Sigmoid colon (tissue), 7 donors: ENCODE results near the gene VASH2. TPM values are rescaled to one million over a fixed set of nuclear protein-coding genes. Genes with fewer than 3 reads are reported as not detected.

ENCODE experiments used
- DNase-seq: peaks from one replicate; pipeline ENCODE4 v3.0.0-alpha.2; 2019
- H3K27ac ChIP-seq, 4 donors: fragments of 200-600 bp; sonication (generic); one replicate each; pipeline ENCODE4 v1.5.1; 2016 to 2019; ENCODE audit warnings: mild to moderate bottlenecking in 1 of 4
- H3K27me3 ChIP-seq, 3 donors: fragments of 200-600 bp; sonication (generic); one replicate each; pipeline ENCODE4 v1.5.1; 2019; ENCODE audit warnings: mild to moderate bottlenecking in 1 of 3
- H3K36me3 ChIP-seq, 4 donors: fragments of 200-600 bp; sonication (generic); one replicate each; pipeline ENCODE4 v1.5.1; 2016 to 2019
- H3K4me1 ChIP-seq, 4 donors: fragments of 200-600 bp; sonication (generic); one replicate each; pipeline ENCODE4 v1.5.1; 2017 to 2019
- H3K4me3 ChIP-seq, 4 donors: fragments of 200-600 bp; sonication (generic); one replicate each; pipeline ENCODE4 v1.5.1; 2017 to 2019; ENCODE audit warnings: mild to moderate bottlenecking in 2 of 4, moderate library complexity in 1 of 4
- H3K9me3 ChIP-seq, 4 donors: fragments of 200-600 bp in 3 of 4; sonication (generic) in 3 of 4; one replicate each; pipeline versions ENCODE4 v1.5.1 to v1.6.1; 2013 to 2019
- CTCF ChIP-seq, 4 experiments: fragments of 450-650 bp in 3 of 4; fragments of 200-600 bp in 1 of 4; IDR thresholded peaks; one replicate each; pipeline ENCODE4 v1.5.1; 2016 to 2019; ENCODE audit warnings: antibody characterized with exemption in 4 of 4, mild to moderate bottlenecking in 3 of 4, moderate library complexity in 2 of 4
- EP300 ChIP-seq, 4 donors: sonication (generic); formaldehyde crosslinking; IDR thresholded peaks; one replicate each; pipeline ENCODE4 v1.6.1; 2017; ENCODE audit warnings: antibody characterized with exemption in 4 of 4
- POLR2A ChIP-seq, 2 donors: fragments of 450-650 bp; IDR thresholded peaks; one replicate each; pipeline ENCODE4 v1.6.1; 2016; ENCODE audit warnings: antibody characterized with exemption in 2 of 2, mild to moderate bottlenecking in 2 of 2, moderate library complexity in 2 of 2
- POLR2AphosphoS5 ChIP-seq, 4 donors: sonication (generic); formaldehyde crosslinking; IDR thresholded peaks; one replicate each; pipeline ENCODE4 v1.6.1; 2017; ENCODE audit warnings: antibody characterized with exemption in 4 of 4
- WGBS, 2 donors: extraction: QIAGEN DNeasy Blood & Tissue Kit; methylation state at CpG; one replicate each; pipeline ENCODE4 v1.1.7; 2013; 5-methylcytosine and 5-hydroxymethylcytosine counted together
- intact Hi-C: fragments of 100-400 bp; cut with DNase I; formaldehyde crosslinking; loops from one replicate; pipeline ENCODE4 v1.15.1; 2023
- polyA plus RNA-seq, 3 donors: library from polyadenylated mRNA; stranded (reverse); fragments of 200-250 nt; gene quantifications; one replicate each; pipeline ENCODE4 v1.2.3, GENCODE V29; 2013
- total RNA-seq, 4 donors: library from RNA; depleted of rRNA; stranded (reverse); fragments of >200 nt; gene quantifications; one replicate each; pipeline ENCODE4 v1.1.0, GENCODE V29; 2016
- donor health status: healthy with polysubstance abuse.
- donor health status: Bipolar disorder and iron deficiency.
- donor health status: healthy.

Gene VASH2
- total and polyA plus RNA-seq, 7 donors = under 0.01 to 2.1 (median 0.27) TPM

GRCh38 chr1:212953321-212953720, 3.0 kb downstream of the VASH2 start:
- no peak for DNase-seq
- no peak overlapping the region for H3K27ac ChIP-seq
- 81 to 84% methylated on average over 3 of the region's 3 CpGs for WGBS, 2 donors

GRCh38 chr1:212954514-212954913, 4.2 kb downstream of the VASH2 start:
- Histone ChIP-seq H3K36me3 (no peaks in the 10 kb centered on the region), H3K27ac (no peak overlapping the region), H3K4me3 (no peak overlapping the region), H3K4me1 (peaks cover 0 to 23% (median 19%) of the 10 kb centered on the region in 4 donors), H3K27me3 (peaks cover 0 to 16% (median 12%) of the 10 kb centered on the region in 3 donors), H3K9me3 (no peaks in the 10 kb centered on the region)
- no peak for DNase-seq
- TF ChIP-seq POLR2AphosphoS5 (IDR thresholded peaks at IDR 0.05) = no peak
- no peak for TF ChIP-seq CTCF (IDR thresholded peaks at IDR 0.05)
- no peak for TF ChIP-seq EP300 (IDR thresholded peaks at IDR 0.05)
- TF ChIP-seq POLR2A (IDR thresholded peaks at IDR 0.05) = no peak
- intact Hi-C loops = no loop called here
- 92 to 96% methylated on average over 6 of the region's 6 CpGs for WGBS, 2 donors

More at GRCh38 chr1:212953321-212953720, 3.0 kb downstream of the VASH2 start:
- Histone ChIP-seq H3K36me3 (no peaks in the 10 kb centered on the region), H3K4me1 (peaks cover 0 to 23% (median 19%) of the 10 kb centered on the region in 4 donors), H3K9me3 (no peaks in the 10 kb centered on the region), H3K4me3 (no peak overlapping the region), H3K27me3 (peaks cover 0 to 27% (median 12%) of the 10 kb centered on the region in 3 donors)
- intact Hi-C loops = no loop called here
- TF ChIP-seq CTCF (IDR thresholded peaks at IDR 0.05) (no peak), POLR2AphosphoS5 (IDR thresholded peaks at IDR 0.05) (no peak), POLR2A (IDR thresholded peaks at IDR 0.05) (no peak), EP300 (IDR thresholded peaks at IDR 0.05) (no peak)

- no peak overlapping the region for H3K27ac ChIP-seq
- H3K4me3 ChIP-seq = no peak overlapping the region
- intact Hi-C loops = no loop called here
- no peak for DNase-seq
- peaks cover 0 to 13% (median 12%) of the 10 kb centered on the region in 3 donors for H3K27me3 ChIP-seq
- TF ChIP-seq POLR2A (IDR thresholded peaks at IDR 0.05) (no peak), EP300 (IDR thresholded peaks at IDR 0.05) (no peak), POLR2AphosphoS5 (IDR thresholded peaks at IDR 0.05) (no peak), CTCF (IDR thresholded peaks at IDR 0.05) (no peak)
- H3K9me3 ChIP-seq = no peaks in the 10 kb centered on the region
- H3K36me3 ChIP-seq = no peaks in the 10 kb centered on the region
- H3K4me1 ChIP-seq = peaks cover 0 to 19% (median 17%) of the 10 kb centered on the region in 4 donors
- WGBS, 2 donors = 94% methylated on average over 3 of the region's 3 CpGs
Observed at GRCh38 chr1:212955098-212955497, 4.8 kb downstream of the VASH2 start.

- no peaks in the 10 kb centered on the region for H3K9me3 ChIP-seq
- H3K27ac ChIP-seq = no peak overlapping the region
- 66 to 86% methylated on average over 8 of the region's 8 CpGs for WGBS, 2 donors
- no peak overlapping the region for H3K4me3 ChIP-seq
- intact Hi-C loops = no loop called here
- DNase-seq = no peak
- peaks cover 0 to 9% (median 8%) of the 10 kb centered on the region in 3 donors for H3K27me3 ChIP-seq
- TF ChIP-seq EP300 (IDR thresholded peaks at IDR 0.05) (no peak), POLR2AphosphoS5 (IDR thresholded peaks at IDR 0.05) (no peak), CTCF (IDR thresholded peaks at IDR 0.05) (no peak), POLR2A (IDR thresholded peaks at IDR 0.05) (no peak)
- peaks cover 0 to 13% (median 8%) of the 10 kb centered on the region in 4 donors for H3K4me1 ChIP-seq
- H3K36me3 ChIP-seq = no peaks in the 10 kb centered on the region
Observed at GRCh38 chr1:212955961-212956620, 5.8 kb downstream of the VASH2 start.
